Fibroblast of the aortic adventitia (primary cell): Measurements from ENCODE around the gene TRABD2A. TPM values are rescaled to one million over a fixed set of nuclear protein-coding genes. Genes with fewer than 3 reads are reported as not detected.

Experiments used
- DNase-seq: peaks from one replicate; pipeline ENCODE4 v3.0.0-alpha.2; 2010; ENCODE audit warnings: low read depth
- H3K4me3 ChIP-seq: 2 replicates; pipeline ENCODE4 v1.5.1; 2011; ENCODE audit warnings: low read depth, mild to moderate bottlenecking, control low read depth, low read length, moderate library complexity
- total RNA-seq: library from RNA; depleted of rRNA; stranded (reverse); fragments of >200 nt; gene quantifications from 2 replicates; pipeline ENCODE4 v1.2.3, GENCODE V29; 2012; ENCODE audit warnings: low replicate concordance
- TF ChIP-seq, protein P1 (sequence below): IDR thresholded peaks from 2 replicates; pipeline ENCODE4 v1.5.1; 2011; ENCODE audit warnings: mild to moderate bottlenecking, low read length, control low read depth, inconsistent platforms; ENCODE audit not compliant: insufficient read depth

The TRABD2A gene
- total RNA-seq, 1 donor = 1.6 TPM

DNA sequence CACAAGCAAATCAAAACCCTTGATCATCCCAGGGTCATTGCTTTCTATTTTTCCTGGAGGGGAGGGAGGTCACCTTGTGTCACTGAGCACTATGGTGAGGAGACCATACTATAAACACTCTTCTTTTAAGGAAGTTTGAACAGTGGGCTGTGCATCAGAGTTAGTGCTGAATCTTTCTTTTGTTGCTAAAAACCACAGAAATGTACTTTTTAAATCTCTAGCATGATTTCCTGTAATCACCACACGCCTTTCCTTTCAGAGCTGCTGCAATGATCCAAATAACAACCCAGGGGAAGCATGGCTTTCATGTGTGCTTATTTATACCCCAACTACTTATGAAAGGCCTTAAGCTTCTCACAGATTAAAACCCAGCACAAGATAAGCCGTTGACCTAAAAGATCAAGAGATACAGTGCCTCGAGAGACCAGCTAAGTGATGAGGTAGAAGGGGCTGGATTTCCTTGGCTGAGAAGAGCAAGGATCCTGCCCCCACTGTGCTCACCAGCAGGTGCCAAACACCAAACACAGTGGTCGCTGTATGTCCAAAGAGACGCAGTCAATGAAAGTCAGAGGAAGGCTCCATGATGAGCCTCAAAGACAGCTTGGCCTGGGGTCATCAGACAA is 34.7 kb downstream of the TRABD2A start:
- H3K4me3 ChIP-seq = no peak overlapping the region
- DNase-seq = peak; percentile 48
- TF ChIP-seq, protein P1, sequence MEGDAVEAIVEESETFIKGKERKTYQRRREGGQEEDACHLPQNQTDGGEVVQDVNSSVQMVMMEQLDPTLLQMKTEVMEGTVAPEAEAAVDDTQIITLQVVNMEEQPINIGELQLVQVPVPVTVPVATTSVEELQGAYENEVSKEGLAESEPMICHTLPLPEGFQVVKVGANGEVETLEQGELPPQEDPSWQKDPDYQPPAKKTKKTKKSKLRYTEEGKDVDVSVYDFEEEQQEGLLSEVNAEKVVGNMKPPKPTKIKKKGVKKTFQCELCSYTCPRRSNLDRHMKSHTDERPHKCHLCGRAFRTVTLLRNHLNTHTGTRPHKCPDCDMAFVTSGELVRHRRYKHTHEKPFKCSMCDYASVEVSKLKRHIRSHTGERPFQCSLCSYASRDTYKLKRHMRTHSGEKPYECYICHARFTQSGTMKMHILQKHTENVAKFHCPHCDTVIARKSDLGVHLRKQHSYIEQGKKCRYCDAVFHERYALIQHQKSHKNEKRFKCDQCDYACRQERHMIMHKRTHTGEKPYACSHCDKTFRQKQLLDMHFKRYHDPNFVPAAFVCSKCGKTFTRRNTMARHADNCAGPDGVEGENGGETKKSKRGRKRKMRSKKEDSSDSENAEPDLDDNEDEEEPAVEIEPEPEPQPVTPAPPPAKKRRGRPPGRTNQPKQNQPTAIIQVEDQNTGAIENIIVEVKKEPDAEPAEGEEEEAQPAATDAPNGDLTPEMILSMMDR = no peak

DNA sequence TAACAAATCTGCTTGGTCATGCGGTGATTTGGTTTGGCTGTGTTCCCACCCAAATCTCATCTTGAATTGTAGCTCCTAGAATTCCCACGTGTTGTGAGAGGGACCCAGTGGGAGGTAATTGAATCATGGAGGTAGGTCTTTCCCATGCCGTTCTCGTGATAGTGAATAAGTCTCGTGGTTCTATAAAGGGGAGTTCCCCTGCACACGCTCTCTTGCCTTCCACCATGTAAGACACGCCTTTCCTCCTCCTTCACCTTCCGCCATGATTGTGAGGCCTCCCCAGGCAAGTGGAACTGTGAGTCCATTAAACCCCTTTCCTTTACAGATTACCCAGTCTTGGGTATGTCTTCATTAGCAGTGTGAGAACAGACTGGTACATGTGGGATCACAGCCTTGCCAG is 36.7 kb downstream of the TRABD2A start:
- H3K4me3 ChIP-seq = no peak overlapping the region
- DNase-seq = no peak
- TF ChIP-seq, protein P1 = no peak

DNA sequence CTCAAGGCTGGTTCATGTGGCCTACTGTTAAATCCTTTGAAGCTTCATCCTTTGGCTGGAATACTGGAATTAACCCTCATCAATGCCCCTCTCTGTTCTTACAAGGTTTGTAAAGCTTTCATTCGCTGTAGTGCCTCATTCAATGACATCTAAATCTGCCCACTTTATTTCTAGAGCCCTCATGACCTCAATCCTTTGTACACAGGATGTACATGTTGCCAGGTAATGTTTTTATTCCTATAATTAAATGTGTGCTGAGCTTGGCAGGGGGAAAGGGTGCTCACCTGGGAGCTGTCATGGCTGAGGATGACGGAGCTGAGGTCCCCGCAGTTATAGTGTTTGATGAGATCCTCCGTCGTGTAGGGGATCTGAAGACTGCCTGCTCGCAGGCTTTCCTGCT is 39.3 kb downstream of the TRABD2A start:
- no peak overlapping the region for H3K4me3 ChIP-seq
- DNase-seq = no peak

DNA sequence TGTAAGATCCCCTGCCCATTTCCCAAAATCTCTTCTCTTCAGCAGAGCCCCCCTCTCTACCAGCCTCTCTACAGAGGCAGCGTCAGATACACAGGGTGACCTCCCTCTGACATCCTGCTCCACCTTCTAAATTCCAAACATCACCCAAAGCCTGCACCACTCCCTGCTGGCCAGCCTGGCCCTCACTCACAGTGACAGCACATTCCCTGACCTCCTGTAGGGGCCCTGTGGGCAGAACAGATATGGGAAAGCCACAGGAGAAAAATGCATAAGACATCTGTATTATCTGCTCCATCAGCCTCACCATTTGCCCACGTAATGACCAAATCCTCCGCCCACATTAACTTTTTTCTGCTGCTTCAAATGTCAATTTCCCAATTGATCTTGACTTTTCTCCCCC is 40.6 kb downstream of the TRABD2A start:
- H3K4me3 ChIP-seq = no peak overlapping the region
- peak; percentile 6 for DNase-seq
- TF ChIP-seq, protein P1 = peak; percentile 11

More for the DNA sequence above, 39.3 kb downstream of the TRABD2A start:
- TF ChIP-seq, protein P1 = no peak

DNA sequence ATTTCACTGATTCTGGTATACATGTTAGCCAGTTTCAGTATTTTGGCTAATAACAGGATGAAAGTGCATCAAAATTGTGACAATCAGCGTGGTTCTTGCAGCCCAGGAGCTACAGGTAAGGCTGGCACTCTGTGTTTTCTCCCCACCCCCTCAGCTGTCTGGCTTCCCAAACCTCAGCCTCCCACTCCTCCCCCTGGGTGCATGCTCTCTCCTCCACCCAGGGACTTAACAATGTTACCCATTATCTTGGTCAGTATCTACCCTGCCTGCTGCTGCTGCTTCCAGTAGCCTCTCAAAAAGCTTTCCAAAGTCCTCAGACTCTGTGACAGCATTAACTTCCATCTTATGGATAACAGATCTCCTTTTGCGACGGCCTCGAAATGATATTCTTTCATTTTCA is 41.0 kb downstream of the TRABD2A start:
- no peak overlapping the region for H3K4me3 ChIP-seq
- TF ChIP-seq, protein P1 = no peak
- no peak for DNase-seq

DNA sequence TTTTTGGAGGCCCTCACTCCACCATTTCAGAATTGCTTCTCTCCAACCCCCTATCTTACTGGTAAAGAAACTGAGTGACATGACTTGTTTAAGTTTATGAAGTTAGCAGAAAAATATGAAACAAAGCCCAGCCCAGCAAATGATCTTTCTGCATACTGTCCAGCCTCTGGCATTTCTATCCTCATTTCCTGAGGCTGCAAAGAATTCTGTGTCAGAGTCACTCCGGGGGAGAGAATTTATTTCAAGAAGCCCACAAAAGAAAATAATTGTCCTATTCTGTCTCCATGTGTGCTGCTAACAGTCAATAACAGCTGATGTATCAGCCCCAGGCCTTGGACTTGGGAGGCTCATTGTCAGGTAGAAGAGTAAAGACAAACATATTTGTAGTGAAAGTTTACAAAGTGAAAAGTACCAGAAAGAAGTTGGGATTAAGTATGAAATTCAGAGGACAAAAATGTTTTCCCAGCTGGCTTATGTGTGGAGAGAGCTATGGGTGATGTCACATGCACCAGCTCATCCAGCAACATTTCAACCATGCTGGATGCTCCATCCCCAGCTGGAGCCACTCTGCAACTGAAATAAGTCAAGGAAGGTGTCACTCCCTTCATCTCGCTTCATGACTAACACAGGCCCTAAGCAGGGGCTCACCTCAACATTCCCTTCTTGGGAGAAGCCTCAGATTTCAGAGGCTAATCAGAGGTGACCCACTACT is 42.3 kb downstream of the TRABD2A start:
- H3K4me3 ChIP-seq = no peak overlapping the region
- peak; percentile 4 for DNase-seq
- TF ChIP-seq, protein P1 = no peak

DNA sequence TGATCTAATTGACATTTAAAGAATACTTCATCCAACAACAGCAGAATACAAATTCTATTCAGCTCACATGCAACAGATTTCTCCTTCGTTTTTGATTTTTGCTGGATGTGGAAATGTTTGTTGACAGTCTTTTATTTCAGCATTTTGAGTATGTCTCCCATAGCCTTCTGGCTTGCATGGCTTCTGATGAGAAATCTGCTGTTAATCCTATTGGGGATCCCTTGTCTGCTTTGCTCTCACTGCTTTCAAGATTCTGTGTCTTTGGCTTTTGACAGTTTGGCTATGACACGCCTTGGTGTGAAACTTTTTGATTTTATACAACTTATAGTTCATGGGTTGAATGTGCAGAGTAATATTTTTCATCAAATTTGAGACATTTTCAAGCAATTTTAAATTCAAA is 44.7 kb downstream of the TRABD2A start:
- TF ChIP-seq, protein P1 = no peak
- no peak for DNase-seq

More for the DNA sequence above, 44.7 kb downstream of the TRABD2A start:
- no peak overlapping the region for H3K4me3 ChIP-seq
